Measurements from ENCODE around the gene ARMC12. TPM values are rescaled to one million over a fixed set of nuclear protein-coding genes. Genes with fewer than 3 reads are reported as not detected.
"Not testable (repeated sequence)": the region's sequence is repeated elsewhere in the genome, so short reads cannot be mapped to it uniquely, and the experiment has no call there.

The ARMC12 gene
- total RNA-seq, 4 donors from 2014 or later = 0.40 to 2.4 (median 1.4) TPM

DNA sequence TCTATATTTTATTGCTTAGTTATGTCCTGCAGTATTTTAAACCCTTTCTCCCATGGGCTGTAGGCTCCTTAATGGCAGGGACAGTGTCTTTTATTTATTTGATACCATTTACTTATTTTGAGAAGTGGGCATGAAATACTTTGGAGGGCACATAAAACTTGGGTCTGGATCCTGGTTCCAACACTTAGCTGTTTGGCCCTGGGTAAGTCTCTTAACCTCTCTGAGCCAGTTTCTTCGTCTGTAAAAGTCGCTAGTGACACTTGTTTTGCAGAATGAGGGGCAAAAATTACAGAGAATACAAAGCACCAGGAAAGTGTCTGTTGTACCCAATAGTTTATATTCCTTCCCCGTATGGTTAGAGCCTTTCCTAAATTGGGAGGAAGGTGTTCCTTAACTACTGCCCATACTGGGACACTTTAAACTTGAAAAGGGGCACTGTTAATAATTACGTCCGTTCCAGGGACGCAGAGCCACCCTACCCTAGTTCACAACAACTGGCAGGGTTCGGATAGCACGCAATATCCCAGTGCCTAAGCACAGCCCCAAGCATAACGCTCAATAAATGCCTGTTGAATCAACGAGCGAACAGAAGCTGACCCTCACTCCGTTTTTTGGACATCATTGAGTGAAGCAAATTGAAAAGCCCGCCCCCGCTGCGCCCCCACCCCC is 6.0 kb upstream of the ARMC12 start:
- DNase-seq = no peak
- H3K4me3 ChIP-seq (replicated peaks in 1 of 3) = no peak overlapping the region
- no peaks in the 10 kb centered on the region for H3K36me3 ChIP-seq
- peak overlapping the region; percentile 99 to 100 (median 99) for H3K27ac ChIP-seq
- H3K27me3 ChIP-seq = no peaks in the 10 kb centered on the region
- no peak for TF ChIP-seq POLR2A (IDR thresholded peaks at IDR 0.05)
- TF ChIP-seq, protein P1, sequence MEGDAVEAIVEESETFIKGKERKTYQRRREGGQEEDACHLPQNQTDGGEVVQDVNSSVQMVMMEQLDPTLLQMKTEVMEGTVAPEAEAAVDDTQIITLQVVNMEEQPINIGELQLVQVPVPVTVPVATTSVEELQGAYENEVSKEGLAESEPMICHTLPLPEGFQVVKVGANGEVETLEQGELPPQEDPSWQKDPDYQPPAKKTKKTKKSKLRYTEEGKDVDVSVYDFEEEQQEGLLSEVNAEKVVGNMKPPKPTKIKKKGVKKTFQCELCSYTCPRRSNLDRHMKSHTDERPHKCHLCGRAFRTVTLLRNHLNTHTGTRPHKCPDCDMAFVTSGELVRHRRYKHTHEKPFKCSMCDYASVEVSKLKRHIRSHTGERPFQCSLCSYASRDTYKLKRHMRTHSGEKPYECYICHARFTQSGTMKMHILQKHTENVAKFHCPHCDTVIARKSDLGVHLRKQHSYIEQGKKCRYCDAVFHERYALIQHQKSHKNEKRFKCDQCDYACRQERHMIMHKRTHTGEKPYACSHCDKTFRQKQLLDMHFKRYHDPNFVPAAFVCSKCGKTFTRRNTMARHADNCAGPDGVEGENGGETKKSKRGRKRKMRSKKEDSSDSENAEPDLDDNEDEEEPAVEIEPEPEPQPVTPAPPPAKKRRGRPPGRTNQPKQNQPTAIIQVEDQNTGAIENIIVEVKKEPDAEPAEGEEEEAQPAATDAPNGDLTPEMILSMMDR (IDR thresholded peaks at IDR 0.05) = no peak
- peaks cover 70 to 83% of the 10 kb centered on the region in 2 donors for H3K4me1 ChIP-seq
- no peaks in the 10 kb centered on the region for H3K9me3 ChIP-seq
- intact Hi-C loops (cut with DNase I) = no loop called here
- 17 to 24% methylated on average over 13 to 15 of the region's 15 CpGs for WGBS, 2 donors

DNA sequence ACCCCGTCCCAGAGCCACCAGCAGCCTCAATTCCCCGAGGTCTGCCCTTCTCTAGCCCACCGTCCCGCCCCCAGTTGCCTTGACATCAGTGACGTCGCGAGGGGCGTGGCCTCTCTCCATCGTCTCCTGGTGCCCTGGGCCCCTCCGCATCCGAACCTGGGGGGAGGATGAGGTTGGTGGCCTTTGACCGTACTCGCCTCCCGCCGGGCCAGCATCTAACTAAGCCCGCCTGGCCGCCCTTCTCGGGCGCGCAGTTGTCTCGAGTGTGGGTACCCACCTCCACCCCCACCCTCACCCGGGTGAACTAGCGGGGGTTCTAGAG is 5.5 kb upstream of the ARMC12 start:
- Histone ChIP-seq H3K9me3 (no peaks in the 10 kb centered on the region), H3K27ac (peak overlapping the region; percentile 99 to 100 (median 99)), H3K27me3 (no peaks in the 10 kb centered on the region), H3K4me3 (replicated peaks in 1 of 3) (peak overlapping the region in 2 of 3 donors; percentile 36 to 46), H3K36me3 (no peaks in the 10 kb centered on the region), H3K4me1 (peaks cover 65 to 83% of the 10 kb centered on the region in 2 donors)
- intact Hi-C loops (cut with DNase I) = no loop called here
- 0 to 2% methylated on average over 2 to 9 of the region's 23 CpGs for WGBS, 2 donors
- peak; percentile 46 to 93 for TF ChIP-seq POLR2A (IDR thresholded peaks at IDR 0.05)
- TF ChIP-seq, protein P1 (IDR thresholded peaks at IDR 0.05) = no peak
- DNase-seq = peak; percentile 98

DNA sequence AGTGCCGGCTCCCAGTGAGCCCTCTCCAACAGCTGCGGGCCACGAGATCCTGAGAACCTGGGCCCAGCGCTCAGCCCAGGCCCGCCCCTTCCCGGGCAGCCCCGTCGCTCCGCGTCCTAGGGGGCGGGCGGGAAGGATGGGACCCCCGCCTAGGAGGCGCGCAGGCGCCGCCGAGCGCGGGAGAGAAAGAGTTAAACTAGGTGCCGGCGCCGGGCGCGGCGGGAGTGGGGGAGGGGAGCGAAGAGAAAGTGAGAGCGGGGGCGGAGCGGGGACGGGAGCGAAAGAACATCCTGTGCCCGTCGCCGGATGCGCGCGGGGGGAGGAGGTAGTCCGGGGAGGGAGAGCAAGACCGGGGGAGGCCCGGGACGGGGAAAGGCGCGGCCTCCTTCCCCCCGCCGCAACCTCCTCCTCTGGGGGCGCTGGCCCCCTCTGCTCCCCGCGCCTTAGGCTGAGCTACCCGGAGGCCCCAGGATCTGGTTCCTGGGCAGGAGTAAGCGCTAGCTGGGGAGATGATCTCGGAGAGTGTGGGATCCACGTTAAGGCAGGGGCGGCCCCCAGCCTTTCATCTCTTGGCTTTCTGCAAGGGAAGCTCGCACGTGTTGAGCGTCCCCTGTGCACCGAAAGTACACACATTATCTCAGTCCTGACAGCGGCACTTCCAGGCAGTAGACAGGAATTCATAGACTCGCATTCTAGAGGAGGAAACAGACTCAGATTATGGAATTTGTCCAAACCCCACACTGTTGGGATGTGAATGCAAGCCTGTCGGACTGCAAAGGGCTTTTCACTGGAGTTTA is 4.9 kb upstream of the ARMC12 start:
- Histone ChIP-seq H3K27me3 (no peaks in the 10 kb centered on the region), H3K9me3 (no peaks in the 10 kb centered on the region), H3K27ac (peak overlapping the region; percentile 99 to 100 (median 99)), H3K36me3 (no peaks in the 10 kb centered on the region), H3K4me1 (peaks cover 59 to 78% of the 10 kb centered on the region in 2 donors), H3K4me3 (replicated peaks in 1 of 3) (peak overlapping the region in 2 of 3 donors; percentile 36 to 46)
- peak in 1 of 2 donors; percentile 64 for TF ChIP-seq POLR2A (IDR thresholded peaks at IDR 0.05)
- TF ChIP-seq, protein P1 (IDR thresholded peaks at IDR 0.05) = peak in 1 of 6 experiments; percentile 1
- 1% methylated on average over 24 to 40 of the region's 61 CpGs for WGBS, 2 donors
- peak; percentile 99 for DNase-seq
- intact Hi-C loops (cut with DNase I) = no loop called here

DNA sequence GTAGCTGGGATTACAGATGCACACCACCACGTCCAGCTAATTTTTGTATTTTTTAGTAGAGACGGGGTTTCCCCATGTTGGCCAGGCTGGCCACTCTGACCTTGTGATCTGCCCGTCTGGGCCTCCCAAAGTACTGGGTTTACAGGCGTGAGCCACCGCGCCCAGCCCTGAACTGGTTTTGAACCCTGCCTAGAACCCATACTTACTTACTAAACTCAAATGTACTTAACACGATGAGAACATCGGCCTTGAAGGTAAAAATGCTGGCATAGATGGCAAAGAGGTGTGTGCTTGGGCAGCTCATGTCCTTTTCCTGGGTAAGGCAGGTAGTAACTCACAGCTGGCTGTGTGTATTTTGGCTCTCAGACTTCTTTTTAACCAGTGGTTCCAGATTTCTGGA is 3.2 kb upstream of the ARMC12 start:
- H3K27me3 ChIP-seq = no peaks in the 10 kb centered on the region
- H3K36me3 ChIP-seq = no peaks in the 10 kb centered on the region
- peak overlapping the region; percentile 99 to 100 (median 99) for H3K27ac ChIP-seq
- intact Hi-C loops (cut with DNase I) = no loop called here
- DNase-seq = no peak
- 92 to 93% methylated on average over 8 of the region's 8 CpGs for WGBS, 2 donors
- TF ChIP-seq POLR2A (IDR thresholded peaks at IDR 0.05) = no peak
- TF ChIP-seq, protein P1 (IDR thresholded peaks at IDR 0.05) = no peak
- no peak overlapping the region for H3K4me3 ChIP-seq (replicated peaks in 1 of 3)
- no peaks in the 10 kb centered on the region for H3K9me3 ChIP-seq
- peaks cover 46 to 64% of the 10 kb centered on the region in 2 donors for H3K4me1 ChIP-seq

DNA sequence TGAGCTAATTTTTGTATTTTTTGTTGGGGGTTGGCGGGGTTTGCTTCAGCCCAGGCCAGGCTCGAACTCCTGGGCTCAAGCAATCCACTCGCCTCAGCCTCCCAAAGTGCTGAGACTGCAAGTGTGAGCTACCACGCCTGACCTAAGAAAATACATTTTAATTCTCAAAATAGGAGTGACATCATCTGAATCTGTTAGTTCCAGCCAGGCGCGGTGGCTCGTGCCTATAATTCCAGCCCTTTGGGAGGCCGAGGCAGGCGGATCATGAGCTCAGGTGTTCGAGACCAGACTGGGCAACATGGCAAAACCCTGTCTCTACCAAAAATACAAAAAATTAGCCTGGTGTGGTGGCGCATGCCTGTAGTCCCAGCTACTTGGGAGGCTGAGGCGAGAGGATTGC is 2.5 kb upstream of the ARMC12 start:
- Histone ChIP-seq H3K27ac (peak overlapping the region in 2 of 3 donors; percentile 99 to 100), H3K4me1 (peaks cover 39 to 57% of the 10 kb centered on the region in 2 donors)
- intact Hi-C loops (cut with DNase I); H3K36me3 ChIP-seq; H3K27me3 ChIP-seq; DNase-seq; H3K9me3 ChIP-seq; H3K4me3 ChIP-seq (replicated peaks in 1 of 3): not testable (repeated sequence)
- WGBS, 2 donors = 96 to 97% methylated on average over 12 of the region's 12 CpGs

Measured in thyroid gland (tissue), 4 donors.